GM11168 (cell line): ENCODE data around the gene ROR2.
"Not testable (repeated sequence)": the region's sequence is repeated elsewhere in the genome, so short reads cannot be mapped to it uniquely, and the experiment has no call there.

Experiments
- in situ Hi-C: fragments of 300-500 bp; cut with MboI; formaldehyde crosslinking; loops from one replicate; pipeline ENCODE4 v1.12.0; 2022; ENCODE audit warnings: low sequenced_read_pairs; ENCODE audit not compliant: unreplicated experiment

ROR2 gene

DNA sequence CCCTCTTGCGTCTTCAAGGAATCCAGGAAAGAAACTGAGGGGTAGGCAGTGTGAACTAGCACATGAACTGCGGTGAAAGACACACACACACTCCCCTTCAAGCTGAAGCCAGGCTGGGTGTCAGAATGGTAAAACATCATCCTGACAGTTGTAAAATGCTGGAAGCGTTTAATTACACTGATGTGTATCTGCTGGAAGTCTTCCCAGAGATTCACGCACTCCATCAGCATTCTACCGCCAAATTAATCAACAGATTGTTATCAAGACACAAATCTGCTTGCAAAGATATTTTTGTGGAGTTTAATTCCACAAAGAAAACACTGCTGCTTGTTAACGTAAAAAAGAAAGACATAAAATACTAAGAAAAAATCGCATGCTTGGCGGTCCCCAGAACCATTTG lies 285.4 kb downstream of the ROR2 start:
- in situ Hi-C loops: loop anchor here (25.0 kb wide), 1 partner anchor 752 kb away; no protein-coding TSS in a partner anchor

DNA sequence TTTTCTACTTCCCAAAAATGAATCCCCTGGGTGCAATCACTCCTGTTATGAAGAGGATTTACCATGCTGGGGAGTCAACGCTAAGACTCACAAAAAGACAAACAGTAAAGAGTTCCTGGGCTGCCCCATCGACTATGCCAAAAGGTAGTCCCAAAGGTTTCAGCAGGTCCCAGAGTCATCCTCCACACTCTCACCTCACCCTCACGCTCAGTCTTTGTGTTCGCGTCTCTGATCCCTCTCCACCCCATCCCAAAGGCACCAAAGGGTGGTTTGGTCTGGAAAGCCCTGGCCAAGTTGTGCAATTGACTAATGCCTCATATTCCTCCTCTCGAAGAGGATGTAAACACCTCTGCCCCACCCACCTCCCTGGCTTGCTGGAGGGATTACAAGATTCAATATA lies 286.2 kb downstream of the ROR2 start:
- in situ Hi-C loops: loop anchor here (25.0 kb wide), 1 partner anchor 752 kb away; no protein-coding TSS in a partner anchor

DNA sequence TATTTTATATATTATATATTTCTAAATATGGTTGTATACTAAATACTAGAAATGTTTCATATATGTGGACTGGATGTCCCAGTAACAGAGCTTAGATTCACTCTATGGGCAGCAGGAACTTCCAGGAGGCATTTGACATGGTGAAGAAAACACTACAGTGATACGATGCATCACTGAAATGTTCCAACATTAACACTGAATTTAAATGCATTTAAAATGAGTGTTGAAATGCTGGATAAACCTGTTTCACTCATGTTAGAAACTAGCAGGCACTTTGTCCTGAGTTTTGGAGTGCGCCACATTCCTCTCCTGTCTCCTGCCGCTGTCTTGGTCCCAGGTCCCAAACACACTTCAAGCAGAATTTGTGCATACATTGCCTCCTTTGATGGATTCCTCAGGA lies 288.6 kb downstream of the ROR2 start:
- in situ Hi-C loops: loop anchor here (25.0 kb wide), 1 partner anchor 749 kb away; no protein-coding TSS in a partner anchor

DNA sequence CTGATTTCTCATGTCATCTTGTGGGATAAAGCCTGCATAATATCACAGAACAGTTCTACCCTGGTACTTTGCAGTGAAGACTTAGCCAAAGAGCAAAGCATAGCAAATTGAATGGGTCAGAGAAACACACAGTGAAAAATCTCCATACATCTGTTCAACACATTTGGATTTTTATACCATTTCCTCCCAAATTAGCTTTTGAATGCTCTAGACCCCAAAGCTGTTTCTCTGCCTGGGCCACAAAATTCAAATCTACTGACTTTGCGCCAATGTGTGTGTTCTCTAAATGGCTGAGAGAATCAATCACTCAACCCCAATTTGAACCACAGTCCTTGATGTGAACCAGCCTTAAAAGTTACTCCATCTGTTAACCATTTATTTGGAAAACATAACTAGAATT lies 289.5 kb downstream of the ROR2 start:
- in situ Hi-C loops: loop anchor here (25.0 kb wide), 1 partner anchor 748 kb away; no protein-coding TSS in a partner anchor

DNA sequence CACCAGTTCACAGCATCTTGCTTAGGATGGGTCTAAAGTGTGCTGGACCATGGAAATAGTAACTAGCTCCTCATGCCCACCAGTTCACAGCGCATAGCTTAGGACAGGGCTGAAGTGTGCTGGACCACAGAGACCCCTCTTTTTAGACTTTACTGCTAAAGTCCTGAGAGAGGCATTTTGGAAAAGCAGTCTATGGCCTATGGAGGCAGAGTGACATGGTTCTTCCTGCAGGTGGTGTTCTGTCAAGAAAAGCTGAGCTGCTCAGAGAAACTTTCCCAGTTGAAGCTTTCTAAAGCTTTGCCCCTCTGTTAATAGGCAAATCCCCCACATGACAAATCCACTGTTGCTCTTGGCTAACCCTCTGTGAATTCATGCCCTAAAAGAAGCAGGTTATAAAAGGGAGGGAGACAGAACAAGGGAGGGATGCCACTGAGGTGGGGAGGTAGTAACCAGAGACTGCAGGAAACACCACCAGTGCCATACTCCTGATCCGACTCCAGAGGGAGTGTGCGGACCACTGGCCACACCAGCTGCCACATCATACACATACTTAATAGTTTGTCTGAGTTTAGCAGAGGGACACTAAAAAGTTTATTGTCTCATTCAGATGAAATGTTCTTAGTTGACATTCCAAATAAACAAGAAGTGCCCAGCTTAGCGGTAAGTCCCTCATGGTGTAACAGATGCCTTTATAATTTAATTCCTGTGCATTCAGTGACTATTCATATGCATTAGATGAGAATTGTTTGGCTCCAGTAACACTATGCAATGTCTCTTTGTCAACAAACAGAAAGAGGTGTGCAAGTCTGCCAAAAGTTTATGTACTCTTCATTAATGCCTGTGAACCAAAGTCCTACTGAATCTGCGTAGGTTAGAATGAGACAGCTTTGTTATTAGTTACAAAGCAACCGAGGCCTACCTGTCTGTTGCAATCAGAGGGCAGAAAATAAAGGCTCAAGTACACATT lies 290.2 kb downstream of the ROR2 start:
- in situ Hi-C loops: loop anchor here (25.0 kb wide), 1 partner anchor 748 kb away; no protein-coding TSS in a partner anchor

DNA sequence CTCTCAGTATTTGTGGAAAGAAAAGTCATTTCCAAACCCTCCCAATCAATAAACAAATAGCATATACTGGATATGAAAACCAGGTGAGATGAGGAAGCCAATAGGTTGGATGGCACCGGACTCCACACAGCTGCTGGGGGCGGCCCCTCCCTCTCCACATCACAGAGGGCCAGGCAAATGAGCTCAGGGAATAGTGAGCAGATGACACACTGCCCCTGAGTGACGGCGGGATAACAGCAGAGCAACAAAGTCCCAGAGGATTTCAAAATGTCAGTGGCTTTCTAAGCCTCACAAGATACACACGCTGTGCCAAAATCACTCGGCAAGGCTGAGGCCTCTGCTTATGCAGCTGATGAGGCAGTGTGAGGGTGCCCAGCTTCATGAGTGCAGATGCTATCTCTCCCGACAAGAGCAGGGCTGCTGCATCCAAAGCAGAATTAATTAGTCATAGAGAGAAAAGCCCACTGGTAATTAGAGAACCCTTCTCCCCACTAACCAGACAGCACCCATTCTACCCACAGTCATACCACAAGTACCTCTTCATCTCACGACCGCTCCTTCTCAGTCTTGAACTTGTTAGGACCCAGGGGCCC lies 291.4 kb downstream of the ROR2 start:
- in situ Hi-C loops: loop anchor here (25.0 kb wide), 1 partner anchor 746 kb away; no protein-coding TSS in a partner anchor

DNA sequence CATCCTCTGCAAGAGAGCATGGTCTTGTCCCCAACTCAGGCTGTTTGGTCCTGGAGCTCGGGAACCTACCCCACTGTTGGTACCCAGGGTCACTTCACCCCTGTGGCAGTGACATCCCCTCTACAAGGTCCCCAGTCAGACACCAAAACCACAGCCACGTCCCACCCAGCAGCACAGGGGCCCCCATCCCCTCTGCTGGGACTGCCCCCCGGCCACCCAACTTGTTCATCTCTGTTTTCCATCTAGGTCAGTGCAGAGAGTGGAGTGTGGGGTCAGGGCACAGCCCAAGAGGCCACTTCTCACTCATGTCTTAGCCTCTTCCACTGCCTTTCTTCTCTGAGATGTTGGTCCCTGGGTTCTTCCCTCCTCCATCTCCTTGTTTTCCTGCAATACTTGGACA lies 292.5 kb downstream of the ROR2 start:
- in situ Hi-C loops: loop anchor here (25.0 kb wide), 1 partner anchor 745 kb away; no protein-coding TSS in a partner anchor

DNA sequence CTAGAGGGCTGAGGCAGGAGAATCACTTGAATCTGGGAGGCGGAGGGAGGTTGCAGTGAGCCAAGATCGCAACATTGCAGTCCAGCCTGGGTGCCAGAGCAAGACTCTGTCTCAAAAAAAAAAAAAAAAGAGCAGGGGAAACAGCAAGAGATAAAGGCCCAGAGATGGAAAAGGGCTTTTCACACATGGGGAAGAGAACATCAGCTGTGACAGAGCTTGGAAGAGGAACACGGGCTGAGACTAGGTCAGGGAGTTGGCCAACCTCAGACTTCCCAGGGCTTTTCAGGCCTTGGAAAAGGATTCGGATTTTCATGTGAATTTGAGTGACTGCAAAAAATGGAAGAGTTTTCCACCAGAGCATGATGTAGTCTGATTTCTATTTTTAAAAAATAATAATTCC lies 294.4 kb downstream of the ROR2 start:
- in situ Hi-C loops: loop anchor here (25.0 kb wide), 1 partner anchor 743 kb away; no protein-coding TSS in a partner anchor

DNA sequence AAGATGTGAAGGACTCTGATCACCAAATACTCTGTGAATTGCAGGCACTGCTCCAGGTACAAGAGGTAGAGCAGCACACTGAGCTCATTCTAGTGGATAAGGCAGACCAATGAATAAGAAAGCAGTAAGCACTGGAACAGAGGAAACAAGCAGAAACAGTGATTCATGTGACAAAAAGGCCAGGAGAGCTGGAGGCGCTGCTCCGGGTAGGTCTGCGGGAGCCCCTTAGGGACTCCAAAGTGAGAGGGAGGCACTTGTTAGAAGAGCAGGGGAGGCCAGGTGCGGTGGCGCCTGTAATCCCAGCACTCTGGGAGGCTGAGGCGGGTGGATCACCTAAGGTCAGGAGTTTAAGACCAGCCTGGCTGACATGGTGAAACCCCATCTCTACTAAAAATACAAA lies 294.8 kb downstream of the ROR2 start:
- in situ Hi-C loops: loop anchor here (25.0 kb wide), 1 partner anchor 743 kb away; no protein-coding TSS in a partner anchor

DNA sequence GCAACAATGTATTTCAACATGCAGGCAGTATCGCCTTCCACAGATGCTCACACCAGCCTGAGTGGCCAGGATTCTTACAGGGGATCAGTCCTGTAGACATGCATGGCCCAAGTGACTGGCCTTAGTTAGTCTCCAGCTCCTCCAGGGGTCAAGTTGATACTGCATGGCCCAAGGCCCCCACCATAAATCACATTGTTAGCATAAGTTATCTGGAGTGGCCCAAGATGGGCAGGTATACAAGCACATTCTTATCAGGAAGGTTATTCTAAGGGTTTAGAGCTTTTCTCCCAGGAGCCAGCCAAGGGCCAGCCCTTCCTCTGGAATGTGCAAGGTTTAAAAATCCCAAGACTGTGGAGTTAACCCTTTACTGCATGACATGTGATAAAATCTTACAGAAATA lies 295.5 kb downstream of the ROR2 start:
- in situ Hi-C loops: loop anchor here (25.0 kb wide), 1 partner anchor 742 kb away; no protein-coding TSS in a partner anchor

DNA sequence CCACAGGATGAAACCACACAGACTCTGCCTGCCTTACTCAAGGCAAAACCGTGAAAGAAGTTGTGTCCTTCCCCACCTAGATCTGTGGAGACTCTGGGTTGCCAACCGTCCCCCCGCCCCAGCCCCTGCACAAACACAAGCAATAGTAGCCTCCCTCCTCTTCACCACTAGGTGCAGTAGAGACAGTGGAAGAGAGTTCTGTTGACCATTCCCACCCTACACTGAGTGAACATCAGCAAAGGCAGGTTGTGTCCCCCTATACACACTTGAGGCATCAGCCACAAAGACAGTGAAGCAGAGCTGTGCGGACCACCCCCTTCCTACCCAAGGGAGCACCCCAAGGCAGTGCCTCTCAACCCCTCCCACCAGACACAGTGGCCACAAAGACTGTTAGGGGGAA lies 302.7 kb downstream of the ROR2 start:
- in situ Hi-C loops: no loop called here

DNA sequence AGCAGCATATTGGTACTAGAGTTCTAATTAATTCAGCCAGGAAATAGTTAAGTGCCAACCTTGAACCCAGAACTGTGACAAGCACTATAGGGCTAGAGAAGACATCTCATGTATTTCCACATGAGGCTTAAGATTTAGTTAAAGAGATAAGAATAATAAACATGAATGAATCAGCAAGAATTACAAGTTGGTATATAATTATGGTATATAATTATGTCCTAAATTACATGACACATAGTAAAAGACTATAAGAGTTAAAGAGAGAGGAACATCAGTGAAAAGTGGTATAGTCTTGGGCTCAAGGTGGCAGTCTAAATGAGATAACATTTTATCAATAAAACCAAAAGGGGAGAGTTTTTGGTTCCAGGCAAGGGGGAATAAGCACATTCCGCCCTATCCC lies 303.3 kb downstream of the ROR2 start:
- in situ Hi-C loops: no loop called here

DNA sequence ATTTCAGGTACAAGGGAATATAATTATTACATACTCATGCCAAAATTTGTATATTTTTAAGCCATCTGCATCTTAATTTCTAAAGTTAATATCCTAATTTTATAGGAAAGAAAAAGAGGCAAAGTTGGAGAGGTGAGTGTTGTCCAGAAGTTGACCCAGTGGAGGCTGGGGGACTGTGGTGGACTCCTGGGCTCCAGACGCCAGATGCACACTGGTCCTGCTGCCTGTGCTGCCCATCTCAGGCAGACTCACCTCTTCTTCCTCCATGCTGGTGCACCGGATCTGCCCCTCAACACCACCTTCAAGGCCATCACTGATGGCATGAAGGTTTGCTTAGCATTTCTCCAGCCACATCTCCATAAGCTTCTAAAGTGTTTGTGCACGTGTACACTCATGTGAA lies 305.6 kb downstream of the ROR2 start:
- in situ Hi-C loops: no loop called here

DNA sequence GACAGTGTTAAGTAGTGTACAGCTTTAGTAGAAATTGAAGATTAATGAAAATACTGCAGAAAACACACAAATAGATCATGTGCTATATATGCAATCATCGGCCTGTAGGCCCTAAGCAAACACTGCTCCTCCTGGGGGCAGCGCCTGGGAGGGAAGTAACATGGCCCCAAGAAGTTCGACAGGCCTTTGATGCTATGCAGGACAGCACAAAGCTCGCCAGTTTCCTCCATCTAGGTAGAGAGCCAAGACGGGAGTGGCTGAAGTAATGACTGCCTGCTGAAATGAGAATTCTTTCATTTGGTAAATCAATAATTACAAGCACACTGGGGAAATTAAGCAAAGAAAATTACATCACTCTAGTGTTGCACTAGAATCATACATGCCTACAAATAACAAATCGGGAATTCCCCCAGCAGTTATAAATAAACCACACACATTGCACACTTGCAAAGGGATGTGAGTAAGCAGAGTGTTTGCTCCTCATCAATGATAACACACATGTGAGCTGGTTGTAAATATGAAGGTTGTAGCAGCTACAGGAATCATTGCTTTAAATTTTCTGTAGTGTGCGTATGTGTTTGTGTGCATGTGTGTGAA lies 306.4 kb downstream of the ROR2 start:
- in situ Hi-C loops: no loop called here

DNA sequence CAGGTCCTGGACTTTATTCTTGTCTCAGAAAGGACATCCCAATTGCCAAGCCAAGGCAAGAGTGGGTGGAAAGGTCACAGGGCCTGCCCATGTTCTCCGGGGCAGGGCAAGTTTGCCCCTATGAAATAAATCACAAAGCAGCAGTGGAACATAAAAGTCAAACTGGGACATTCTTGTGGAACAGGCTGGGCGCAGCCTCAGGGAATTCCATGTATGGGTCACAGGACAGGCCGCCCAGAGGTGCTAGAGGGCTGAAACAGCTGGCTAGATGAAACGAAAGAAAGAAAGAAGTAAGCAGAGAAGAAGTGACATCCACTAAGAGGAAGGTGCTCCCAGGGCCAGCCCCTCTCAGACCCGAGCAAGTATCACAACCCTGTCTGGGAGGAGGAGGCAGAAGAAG lies 307.3 kb downstream of the ROR2 start:
- in situ Hi-C loops: no loop called here

DNA sequence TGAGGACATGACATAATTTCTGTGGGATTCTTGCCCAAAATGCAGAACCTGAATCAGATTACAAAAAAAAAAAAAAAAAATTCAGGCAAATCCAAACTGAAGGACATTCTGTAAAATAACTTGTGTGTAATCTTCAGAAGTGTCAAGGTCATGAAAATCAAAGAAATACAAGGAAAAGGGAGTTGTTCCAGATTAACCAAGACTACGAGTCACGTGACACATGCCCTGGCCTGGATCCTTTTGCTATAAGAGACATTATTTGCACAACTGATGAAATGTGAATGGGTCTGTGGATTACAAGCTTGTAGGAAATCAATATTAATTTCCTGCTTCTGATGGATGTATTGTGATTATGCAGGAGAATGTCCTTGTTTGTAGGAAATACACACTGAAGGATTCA lies 309.6 kb downstream of the ROR2 start:
- in situ Hi-C loops: no loop called here

DNA sequence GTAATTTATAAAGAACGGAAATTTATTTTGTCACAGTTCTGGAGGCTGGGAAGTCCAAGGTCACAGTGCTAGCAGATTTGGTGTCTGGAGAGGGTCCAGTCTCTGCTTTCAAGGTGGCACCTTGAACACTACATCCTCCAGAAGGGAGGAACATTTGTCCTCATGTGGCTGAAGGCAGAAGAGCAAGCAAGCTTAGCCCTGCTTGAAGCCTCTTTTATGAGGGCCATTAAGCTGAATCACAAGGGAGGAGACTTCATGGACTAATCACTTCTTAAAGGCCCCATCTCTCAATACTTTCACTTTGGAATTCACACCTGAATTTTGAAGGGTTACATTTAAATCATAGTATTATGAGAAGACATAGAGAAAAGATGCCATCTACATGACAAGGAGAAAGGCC lies 311.0 kb downstream of the ROR2 start:
- in situ Hi-C loops: no loop called here

DNA sequence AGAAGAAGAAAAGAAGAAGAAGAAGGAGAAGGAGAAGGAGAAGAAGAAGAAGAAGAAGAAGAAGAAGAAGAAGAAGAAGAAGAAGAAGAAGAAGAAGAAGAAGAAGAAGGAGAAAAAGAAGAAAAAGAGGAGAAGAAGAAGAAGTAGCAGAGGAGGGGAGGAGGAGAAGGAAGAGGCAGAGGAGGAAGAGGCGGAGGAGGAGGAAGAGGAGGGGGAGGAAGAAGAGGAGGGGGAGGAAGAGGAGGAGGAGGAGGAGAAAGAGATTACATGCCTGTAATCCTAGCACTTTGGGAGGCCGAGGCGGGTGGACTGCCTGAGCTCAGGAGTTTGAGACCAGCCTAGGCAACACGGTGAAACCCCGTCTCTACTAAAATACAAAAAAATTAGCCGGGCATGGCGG lies 315.2 kb downstream of the ROR2 start:
- in situ Hi-C loops: not testable (repeated sequence)

DNA sequence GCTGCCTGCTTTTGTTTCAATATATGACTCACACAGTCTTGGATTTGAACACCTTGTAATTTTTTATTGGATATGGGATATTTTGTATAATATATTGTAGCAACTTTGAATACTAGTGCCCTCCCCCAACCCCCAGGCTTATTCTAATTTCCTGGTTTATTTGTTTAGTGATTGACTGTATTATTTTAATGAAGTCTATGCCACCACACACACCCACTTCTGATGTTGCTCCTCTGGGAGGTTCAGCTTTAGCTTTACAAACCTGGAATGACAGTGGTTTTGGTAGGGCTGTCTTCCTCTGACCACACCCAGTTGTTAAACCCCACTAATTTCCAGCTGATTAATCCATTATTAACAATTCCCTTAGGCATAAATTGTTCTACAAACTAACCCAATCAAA lies 320.3 kb downstream of the ROR2 start:
- in situ Hi-C loops: no loop called here

DNA sequence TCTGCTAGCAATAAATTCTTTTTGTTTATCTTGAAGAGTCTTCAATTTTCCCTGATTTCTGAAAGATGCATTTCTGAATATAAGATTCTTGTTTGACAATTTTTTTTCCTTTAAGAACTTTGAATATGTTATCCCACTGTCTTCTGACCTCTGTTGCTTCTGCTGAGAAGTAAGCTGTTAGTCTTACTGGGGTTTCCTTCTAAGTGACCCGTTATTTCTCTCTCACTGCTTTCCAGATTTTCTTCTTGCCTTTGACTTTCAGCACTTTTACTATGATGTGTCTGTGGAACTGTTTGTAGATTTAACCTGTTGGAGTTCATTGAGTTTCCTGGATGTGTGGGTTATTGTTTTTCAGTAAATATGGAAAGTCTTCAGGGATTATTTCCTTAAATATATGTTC lies 321.1 kb downstream of the ROR2 start:
- in situ Hi-C loops: no loop called here

DNA sequence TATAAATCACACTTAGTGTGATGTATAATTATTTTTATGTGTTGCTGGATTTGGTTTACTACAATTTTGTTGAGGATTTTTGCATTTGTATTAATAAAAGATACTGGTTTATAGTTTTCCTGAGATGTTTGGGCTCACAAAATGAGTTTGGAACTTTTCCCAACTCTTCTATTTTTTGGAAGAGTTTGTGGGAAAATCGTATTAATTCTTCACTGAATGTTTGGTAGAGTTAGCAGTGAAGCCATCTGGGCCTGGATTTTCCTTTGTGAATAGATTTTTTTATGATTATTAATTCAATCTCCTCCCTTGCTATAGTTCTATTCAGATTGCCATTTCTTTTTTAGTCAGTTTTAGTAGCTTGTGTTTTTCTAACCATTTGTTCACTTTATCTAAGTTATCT lies 324.7 kb downstream of the ROR2 start:
- in situ Hi-C loops: no loop called here
